Endothelial cell (in vitro differentiated cells): ENCODE data around the gene LRCH1. TPM values are rescaled to one million over a fixed set of nuclear protein-coding genes. Genes with fewer than 3 reads are reported as not detected.

ENCODE experiments used
- DNase-seq: peaks from one replicate; pipeline ENCODE4 v3.0.0; 2021; ENCODE audit warnings: low spot score
- H3K27ac Mint-ChIP-seq: one replicate; pipeline ENCODE4 v1.8.0; 2021; ENCODE audit warnings: mixed read lengths, inconsistent platforms; ENCODE audit not compliant: unreplicated experiment
- H3K27me3 Mint-ChIP-seq: one replicate; pipeline ENCODE4 v1.8.0; 2021; ENCODE audit warnings: mild to moderate bottlenecking, moderate library complexity, mixed read lengths, inconsistent platforms; ENCODE audit not compliant: unreplicated experiment
- H3K36me3 Mint-ChIP-seq: one replicate; pipeline ENCODE4 v1.8.0; 2021; ENCODE audit warnings: mild to moderate bottlenecking, low read depth, mixed read lengths, inconsistent platforms; ENCODE audit not compliant: unreplicated experiment
- H3K4me1 Mint-ChIP-seq: one replicate; pipeline ENCODE4 v1.8.0; 2021; ENCODE audit warnings: mild to moderate bottlenecking, mixed read lengths, inconsistent platforms; ENCODE audit not compliant: unreplicated experiment
- H3K4me3 Mint-ChIP-seq: one replicate; pipeline ENCODE4 v1.8.0; 2021; ENCODE audit warnings: mild to moderate bottlenecking, mixed read lengths, inconsistent platforms; ENCODE audit not compliant: unreplicated experiment
- H3K9me3 Mint-ChIP-seq: one replicate; pipeline ENCODE4 v1.8.0; 2021; ENCODE audit warnings: mixed read lengths, inconsistent platforms; ENCODE audit not compliant: unreplicated experiment
- total RNA-seq: library from RNA; stranded (reverse); fragmentation: NEBNext Ultra II Directional; extraction: Animal tissue kit (Norgen Biotek cat#: 25700); gene quantifications from one replicate; pipeline ENCODE4 v1.2.1, GENCODE V29; 2021; ENCODE audit not compliant: unreplicated experiment
- TF ChIP-seq, protein P1 (sequence below): fragments of 200-600 bp; sonication (generic); IDR thresholded peaks from one replicate; pipeline ENCODE4 v1.5.0; 2021; ENCODE audit warnings: antibody characterized with exemption; ENCODE audit not compliant: unreplicated experiment

LRCH1 gene
- total RNA-seq, 1 donor from 2014 or later = 45.6 TPM

DNA sequence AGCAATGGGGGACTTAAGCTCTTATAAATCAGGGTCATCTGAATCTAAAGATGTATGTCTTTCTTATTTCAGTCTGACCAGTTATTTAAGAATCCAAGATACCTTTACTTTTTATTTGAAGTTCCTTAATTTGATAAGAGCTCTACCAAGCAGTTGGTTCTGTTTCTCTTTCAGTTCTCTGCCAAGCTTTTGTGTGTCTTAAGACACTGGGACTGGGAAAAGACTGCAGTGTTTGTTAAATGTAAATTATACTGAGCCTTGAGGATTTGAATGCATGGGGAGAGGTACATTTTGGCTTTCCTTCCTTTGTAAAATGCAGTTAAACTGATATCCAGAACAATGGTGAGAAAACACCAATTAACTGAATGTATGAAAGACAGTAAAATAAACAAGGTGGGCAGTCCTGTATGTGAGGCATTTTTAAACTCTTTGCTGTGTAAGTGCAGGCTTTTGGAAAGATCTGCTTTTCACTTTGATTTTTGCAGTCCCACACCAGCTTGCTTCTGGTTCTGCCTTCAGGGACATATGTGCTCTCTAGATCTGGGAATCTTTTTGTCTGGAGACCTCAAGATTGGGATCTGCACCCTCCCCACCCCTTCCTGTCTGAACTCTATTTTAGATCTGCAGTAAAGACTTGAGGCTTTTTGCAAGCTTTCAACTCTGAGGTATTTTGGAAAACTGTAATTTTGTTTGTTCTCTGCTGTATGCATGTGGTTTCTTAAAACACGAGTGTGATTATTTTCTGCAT, 77.6 kb downstream of the LRCH1 start:
- TF ChIP-seq, protein P1, sequence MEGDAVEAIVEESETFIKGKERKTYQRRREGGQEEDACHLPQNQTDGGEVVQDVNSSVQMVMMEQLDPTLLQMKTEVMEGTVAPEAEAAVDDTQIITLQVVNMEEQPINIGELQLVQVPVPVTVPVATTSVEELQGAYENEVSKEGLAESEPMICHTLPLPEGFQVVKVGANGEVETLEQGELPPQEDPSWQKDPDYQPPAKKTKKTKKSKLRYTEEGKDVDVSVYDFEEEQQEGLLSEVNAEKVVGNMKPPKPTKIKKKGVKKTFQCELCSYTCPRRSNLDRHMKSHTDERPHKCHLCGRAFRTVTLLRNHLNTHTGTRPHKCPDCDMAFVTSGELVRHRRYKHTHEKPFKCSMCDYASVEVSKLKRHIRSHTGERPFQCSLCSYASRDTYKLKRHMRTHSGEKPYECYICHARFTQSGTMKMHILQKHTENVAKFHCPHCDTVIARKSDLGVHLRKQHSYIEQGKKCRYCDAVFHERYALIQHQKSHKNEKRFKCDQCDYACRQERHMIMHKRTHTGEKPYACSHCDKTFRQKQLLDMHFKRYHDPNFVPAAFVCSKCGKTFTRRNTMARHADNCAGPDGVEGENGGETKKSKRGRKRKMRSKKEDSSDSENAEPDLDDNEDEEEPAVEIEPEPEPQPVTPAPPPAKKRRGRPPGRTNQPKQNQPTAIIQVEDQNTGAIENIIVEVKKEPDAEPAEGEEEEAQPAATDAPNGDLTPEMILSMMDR = no peak
- Mint-ChIP-seq H3K36me3 (peaks cover 20% of the 10 kb centered on the region), H3K9me3 (no peaks in the 10 kb centered on the region), H3K27me3 (peaks cover 13% of the 10 kb centered on the region), H3K27ac (peak overlapping the region; percentile 72), H3K4me1 (peaks cover 58% of the 10 kb centered on the region), H3K4me3 (peak overlapping the region; percentile 19)
- DNase-seq = no peak

DNA sequence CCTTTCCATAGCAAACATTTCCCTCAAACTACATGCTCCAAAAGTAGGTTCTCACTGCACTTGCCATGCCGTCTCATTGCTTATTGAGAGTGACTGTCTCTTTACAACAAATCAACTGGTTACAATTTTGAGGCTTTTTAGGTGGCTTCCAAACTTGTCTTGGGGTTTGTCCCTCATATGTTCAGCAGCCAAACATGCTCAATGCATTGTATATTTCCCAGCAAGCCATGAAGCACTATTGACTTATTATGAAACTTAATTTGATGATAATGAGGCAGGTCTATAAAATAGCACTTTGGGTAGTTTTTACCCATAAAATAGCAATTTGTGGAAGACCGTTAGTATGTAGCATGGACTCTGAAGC, 78.2 kb downstream of the LRCH1 start:
- Mint-ChIP-seq H3K4me1 (peaks cover 56% of the 10 kb centered on the region), H3K36me3 (peaks cover 24% of the 10 kb centered on the region), H3K27me3 (peaks cover 14% of the 10 kb centered on the region), H3K9me3 (no peaks in the 10 kb centered on the region), H3K4me3 (peak overlapping the region; percentile 19), H3K27ac (peak overlapping the region; percentile 72)
- DNase-seq = no peak
- TF ChIP-seq, protein P1 = no peak

DNA sequence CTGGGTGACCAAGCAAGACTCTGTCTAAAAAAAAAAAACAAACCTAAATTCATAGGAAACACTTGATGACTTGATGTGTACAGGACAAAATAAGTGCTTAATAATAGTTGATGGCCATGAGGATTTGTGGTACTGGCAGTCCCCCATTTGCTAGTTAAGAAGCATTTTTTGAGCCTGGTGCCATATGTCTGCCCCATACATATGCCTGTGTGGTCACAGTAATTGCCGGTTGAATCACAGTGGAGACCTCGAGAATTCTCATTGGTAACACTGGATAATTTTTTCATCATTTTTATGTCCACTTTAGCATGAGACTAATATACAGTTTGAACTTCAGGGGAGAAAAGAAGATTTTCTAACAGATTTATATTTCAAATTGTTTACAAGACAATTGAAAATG, 79.2 kb downstream of the LRCH1 start:
- Mint-ChIP-seq H3K9me3 (no peaks in the 10 kb centered on the region), H3K27ac (no peak overlapping the region), H3K27me3 (peaks cover 16% of the 10 kb centered on the region), H3K36me3 (peaks cover 29% of the 10 kb centered on the region), H3K4me3 (no peak overlapping the region), H3K4me1 (peaks cover 58% of the 10 kb centered on the region)
- DNase-seq = no peak
- TF ChIP-seq, protein P1 = no peak

DNA sequence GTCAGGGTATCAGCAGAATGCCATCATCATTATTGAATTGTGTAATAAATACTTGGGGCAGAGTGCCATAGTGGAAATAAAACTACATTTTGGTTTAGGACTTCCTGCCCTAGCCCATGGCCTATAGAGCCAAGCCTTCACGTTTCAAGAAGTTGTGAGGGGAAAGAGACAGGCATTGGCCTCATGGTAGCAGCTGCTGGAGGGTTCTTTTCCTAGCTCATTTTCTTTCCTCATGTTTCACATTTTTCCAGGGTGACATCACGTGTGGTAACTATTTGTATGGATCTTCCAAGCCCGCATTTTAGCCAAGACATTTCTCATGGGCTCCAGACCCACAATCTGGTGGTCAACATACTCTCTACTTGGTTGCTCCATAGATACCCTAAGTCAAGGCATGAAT, 80.4 kb downstream of the LRCH1 start:
- Mint-ChIP-seq H3K4me1 (peaks cover 54% of the 10 kb centered on the region), H3K9me3 (no peaks in the 10 kb centered on the region), H3K4me3 (no peak overlapping the region), H3K36me3 (peaks cover 21% of the 10 kb centered on the region), H3K27me3 (peaks cover 12% of the 10 kb centered on the region), H3K27ac (no peak overlapping the region)
- TF ChIP-seq, protein P1 = no peak
- DNase-seq = no peak

DNA sequence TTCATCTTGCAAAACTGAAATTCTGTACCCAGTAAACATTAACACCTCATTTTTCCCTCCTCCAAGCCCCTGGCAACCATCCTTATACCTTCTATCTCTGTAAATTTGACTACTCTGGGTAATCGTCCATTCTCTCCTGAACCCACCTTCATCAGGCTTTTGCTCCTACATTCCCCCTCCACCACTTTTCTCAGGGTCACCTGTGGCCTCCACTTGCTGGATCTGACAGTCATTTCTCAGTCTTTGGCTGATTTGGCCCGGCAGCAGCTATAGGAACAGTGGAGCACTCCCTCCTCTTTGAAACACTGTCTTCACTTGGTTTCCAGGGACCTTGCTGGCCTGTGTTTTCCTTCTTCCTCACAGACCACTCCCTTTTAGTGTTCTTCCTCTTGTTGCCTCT, 83.5 kb downstream of the LRCH1 start:
- no peak for DNase-seq
- H3K4me3 Mint-ChIP-seq = peak overlapping the region; percentile 52
- H3K27me3 Mint-ChIP-seq = peaks cover 12% of the 10 kb centered on the region
- no peaks in the 10 kb centered on the region for H3K9me3 Mint-ChIP-seq
- H3K27ac Mint-ChIP-seq = no peak overlapping the region
- TF ChIP-seq, protein P1 = no peak
- peaks cover 41% of the 10 kb centered on the region for H3K4me1 Mint-ChIP-seq
- peaks cover 21% of the 10 kb centered on the region for H3K36me3 Mint-ChIP-seq
